ENCODE data around the gene GPR137C. TPM values are rescaled to one million over a fixed set of nuclear protein-coding genes. Genes with fewer than 3 reads are reported as not detected.

The GPR137C gene
- total and polyA plus RNA-seq, 2 of the 4 experiments (the other 2 are of a cell fraction) = 0.72 to 0.91 TPM

DNA sequence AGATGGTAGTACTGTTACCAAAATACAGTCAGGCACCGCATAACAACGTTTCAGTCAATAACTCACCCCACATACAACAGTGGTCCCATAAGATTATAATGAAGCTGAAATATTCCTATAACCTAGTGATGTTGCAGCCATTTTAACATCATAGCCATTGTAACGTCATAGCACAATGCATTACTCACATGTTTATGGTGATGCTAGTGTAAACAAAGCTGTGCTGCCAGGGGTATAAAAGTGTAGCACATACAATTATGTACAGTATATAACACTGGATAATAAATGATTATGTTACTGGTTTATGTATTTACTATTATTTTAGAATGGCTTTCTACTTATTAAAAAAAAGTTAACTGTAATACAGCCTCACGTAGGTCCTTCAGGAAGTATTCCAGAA, 37.0 kb downstream of the GPR137C start:
- no peaks in the 10 kb centered on the region for H4K20me1 ChIP-seq (ENCODE audit: insufficient read depth, low read length)
- no peak overlapping the region for H3K14ac ChIP-seq (replicated peaks; ENCODE audit: low read depth, low read length)
- no peak overlapping the region for H3K4me2 ChIP-seq (ENCODE audit: low read depth, low read length)
- TF ChIP-seq, protein P1, sequence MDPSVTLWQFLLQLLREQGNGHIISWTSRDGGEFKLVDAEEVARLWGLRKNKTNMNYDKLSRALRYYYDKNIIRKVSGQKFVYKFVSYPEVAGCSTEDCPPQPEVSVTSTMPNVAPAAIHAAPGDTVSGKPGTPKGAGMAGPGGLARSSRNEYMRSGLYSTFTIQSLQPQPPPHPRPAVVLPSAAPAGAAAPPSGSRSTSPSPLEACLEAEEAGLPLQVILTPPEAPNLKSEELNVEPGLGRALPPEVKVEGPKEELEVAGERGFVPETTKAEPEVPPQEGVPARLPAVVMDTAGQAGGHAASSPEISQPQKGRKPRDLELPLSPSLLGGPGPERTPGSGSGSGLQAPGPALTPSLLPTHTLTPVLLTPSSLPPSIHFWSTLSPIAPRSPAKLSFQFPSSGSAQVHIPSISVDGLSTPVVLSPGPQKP (IDR thresholded peaks at IDR 0.05; ENCODE audit: borderline replicate concordance, low read depth, low read length) = no peak
- no peak for TF ChIP-seq MAFK (IDR thresholded peaks at IDR 0.05; ENCODE audit: low read depth, low read length)
- no peak for TF ChIP-seq MAZ (IDR thresholded peaks at IDR 0.05; ENCODE audit: borderline replicate concordance, low read depth, low read length)
- TF ChIP-seq NFE2L2 (IDR thresholded peaks at IDR 0.05; ENCODE audit: low read depth, low read length) = no peak
- TF ChIP-seq CEBPB (IDR thresholded peaks at IDR 0.05; ENCODE audit: low read depth, low read length) = no peak
- no peak for TF ChIP-seq SMC3 (IDR thresholded peaks at IDR 0.05; ENCODE audit: low read depth, low read length)
- TF ChIP-seq MXI1 (IDR thresholded peaks at IDR 0.05; ENCODE audit: borderline replicate concordance, low read depth, low read length) = no peak
- TF ChIP-seq POLR2A (IDR thresholded peaks at IDR 0.05; ENCODE audit: low read depth, low read length) = no peak
- no peak for TF ChIP-seq BHLHE40 (IDR thresholded peaks at IDR 0.05; ENCODE audit: low read depth, low read length)
- TF ChIP-seq FOS (IDR thresholded peaks at IDR 0.05; ENCODE audit: low read depth, low read length) = no peak
- TF ChIP-seq RCOR1 (IDR thresholded peaks at IDR 0.05; ENCODE audit: insufficient replicate concordance, low read length) = no peak
- no peak for TF ChIP-seq RAD21 (IDR thresholded peaks at IDR 0.05; ENCODE audit: low read length)
- no peak for TF ChIP-seq RFX5 (IDR thresholded peaks at IDR 0.05; ENCODE audit: low read depth, low read length)
- TF ChIP-seq, protein P2, sequence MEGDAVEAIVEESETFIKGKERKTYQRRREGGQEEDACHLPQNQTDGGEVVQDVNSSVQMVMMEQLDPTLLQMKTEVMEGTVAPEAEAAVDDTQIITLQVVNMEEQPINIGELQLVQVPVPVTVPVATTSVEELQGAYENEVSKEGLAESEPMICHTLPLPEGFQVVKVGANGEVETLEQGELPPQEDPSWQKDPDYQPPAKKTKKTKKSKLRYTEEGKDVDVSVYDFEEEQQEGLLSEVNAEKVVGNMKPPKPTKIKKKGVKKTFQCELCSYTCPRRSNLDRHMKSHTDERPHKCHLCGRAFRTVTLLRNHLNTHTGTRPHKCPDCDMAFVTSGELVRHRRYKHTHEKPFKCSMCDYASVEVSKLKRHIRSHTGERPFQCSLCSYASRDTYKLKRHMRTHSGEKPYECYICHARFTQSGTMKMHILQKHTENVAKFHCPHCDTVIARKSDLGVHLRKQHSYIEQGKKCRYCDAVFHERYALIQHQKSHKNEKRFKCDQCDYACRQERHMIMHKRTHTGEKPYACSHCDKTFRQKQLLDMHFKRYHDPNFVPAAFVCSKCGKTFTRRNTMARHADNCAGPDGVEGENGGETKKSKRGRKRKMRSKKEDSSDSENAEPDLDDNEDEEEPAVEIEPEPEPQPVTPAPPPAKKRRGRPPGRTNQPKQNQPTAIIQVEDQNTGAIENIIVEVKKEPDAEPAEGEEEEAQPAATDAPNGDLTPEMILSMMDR (conservative IDR thresholded peaks at IDR 0.05; ENCODE audit: low read depth, low read length) = no peak
- TF ChIP-seq, protein P3, sequence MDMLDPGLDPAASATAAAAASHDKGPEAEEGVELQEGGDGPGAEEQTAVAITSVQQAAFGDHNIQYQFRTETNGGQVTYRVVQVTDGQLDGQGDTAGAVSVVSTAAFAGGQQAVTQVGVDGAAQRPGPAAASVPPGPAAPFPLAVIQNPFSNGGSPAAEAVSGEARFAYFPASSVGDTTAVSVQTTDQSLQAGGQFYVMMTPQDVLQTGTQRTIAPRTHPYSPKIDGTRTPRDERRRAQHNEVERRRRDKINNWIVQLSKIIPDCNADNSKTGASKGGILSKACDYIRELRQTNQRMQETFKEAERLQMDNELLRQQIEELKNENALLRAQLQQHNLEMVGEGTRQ (IDR thresholded peaks at IDR 0.05; ENCODE audit: low read depth, low read length) = no peak
- no peak for TF ChIP-seq CHD1 (IDR thresholded peaks at IDR 0.05; ENCODE audit: low read depth, low read length)
- no peaks in the 10 kb centered on the region for H3K9me3 ChIP-seq (ENCODE audit: control insufficient read depth, insufficient read depth, low read length)
- dilution Hi-C loops (cut with HindIII; ENCODE audit: low sequenced_read_pairs, unreplicated experiment) (no loop called here), intact Hi-C loops (cut with micrococcal nuclease) (no loop called here), in situ Hi-C loops (cut with MboI; ENCODE audit: low sequenced_read_pairs) (no loop called here)
- H4K8ac ChIP-seq (ENCODE audit: low read depth in 2 of 2, low read length in 2 of 2) = no peak overlapping the region
- no peak for ATAC-seq (ENCODE audit: low read depth)
- no peak overlapping the region for H4K5ac ChIP-seq (ENCODE audit: low read depth, low read length)
- no peak overlapping the region for H3K23ac ChIP-seq (ENCODE audit: low read depth, low read length)
- no peak overlapping the region for H2BK20ac ChIP-seq (ENCODE audit: low read depth, low read length)
- no peaks in the 10 kb centered on the region for H3K36me3 ChIP-seq (ENCODE audit: control insufficient read depth, insufficient read depth, low read length)
- no peak overlapping the region for H2AK5ac ChIP-seq (ENCODE audit: low read depth, low read length)
- H2AFZ ChIP-seq (replicated peaks; ENCODE audit: low read length, poor library complexity) = no peak overlapping the region
- no peak overlapping the region for H3K9ac ChIP-seq (ENCODE audit: low read depth, low read length)
- ChIA-PET CTCF (interaction anchor here (0.7 kb wide), 1 partner anchor 45 kb away, joined by 3 read pairs; no protein-coding TSS in a partner anchor), POLR2A (ENCODE audit: unreplicated experiment) (no interaction called here)
- BruUV-seq (replicated peaks) = no TSS peak
- no peaks in the 10 kb centered on the region for H3K79me1 ChIP-seq (ENCODE audit: low read depth in 1 of 2, low read length in 2 of 2)
- H3K4me1 ChIP-seq (ENCODE audit: control insufficient read depth, insufficient read depth, low read length) = peaks cover 4% of the 10 kb centered on the region
- H2BK5ac ChIP-seq (ENCODE audit: low read depth, low read length, poor library complexity, severe bottlenecking) = no peak overlapping the region
- no peak overlapping the region for H2BK120ac ChIP-seq (ENCODE audit: low read depth, low read length)
- H4K91ac ChIP-seq (ENCODE audit: insufficient read depth, low read depth, low read length) = no peak overlapping the region
- H3K27me3 ChIP-seq (ENCODE audit: control insufficient read depth, insufficient read depth, low read length) = no peaks in the 10 kb centered on the region
- no peak overlapping the region for H3K4ac ChIP-seq (ENCODE audit: low read depth, low read length)
- H3K4me3 ChIP-seq (ENCODE audit: insufficient read depth, low read depth, low read length) = no peak overlapping the region
- no peaks in the 10 kb centered on the region for H3K9me1 ChIP-seq (ENCODE audit: insufficient read depth, low read length)
- no peak overlapping the region for H3K18ac ChIP-seq (ENCODE audit: low read depth, low read length)
- no peak overlapping the region for H2AK9ac ChIP-seq (replicated peaks; ENCODE audit: low read depth, low read length, poor library complexity)
- WGBS, 2 experiments (ENCODE audit: extremely low coverage in 2 of 2, insufficient read length in 1 of 2) = no CpG with 5 or more reads among the region's 4 CpGs
- no peak overlapping the region for H3K27ac ChIP-seq (ENCODE audit: insufficient read depth, low read length)
- H2BK15ac ChIP-seq (ENCODE audit: low read depth, low read length) = no peak overlapping the region
- peak; percentile 34 for DNase-seq
- H3K56ac ChIP-seq (ENCODE audit: extremely low read depth, insufficient read depth, low read length) = no peak overlapping the region
